Measurements from ENCODE around the gene WDR45B. TPM values are rescaled to one million over a fixed set of nuclear protein-coding genes. Genes with fewer than 3 reads are reported as not detected.

The WDR45B gene
- total RNA-seq, 1 experiment from 2014 or later, result 110 TPM

GRCh38 chr17:82665891-82666290 lies 17.6 kb upstream of the WDR45B start:
- Histone ChIP-seq H3K9ac (ENCODE audit: extremely low read depth, insufficient read length, low read length) (no peak overlapping the region), H3T11ph (ENCODE audit: low read length) (no peak overlapping the region), H3K4me1 (ENCODE audit: insufficient read depth, low read length) (no peaks in the 10 kb centered on the region; the same call in 1 of the 2 replicates), H3K79me2 (ENCODE audit: insufficient read depth, low read length) (no peaks in the 10 kb centered on the region), H3K27ac (ENCODE audit: insufficient read length, low read depth, low read length) (no peak overlapping the region), H3K23me2 (ENCODE audit: insufficient read length, low read depth, low read length, poor library complexity, severe bottlenecking) (no peaks in the 10 kb centered on the region), H2AK5ac (ENCODE audit: insufficient read length, low read length) (no peak overlapping the region), H3K79me1 (ENCODE audit: insufficient read depth, low read depth, low read length, poor library complexity, severe bottlenecking) (no peaks in the 10 kb centered on the region), H4K5ac (ENCODE audit: insufficient read length, low read depth, low read length) (no peak overlapping the region), H3K23ac (ENCODE audit: insufficient read length, low read depth, low read length) (no peak overlapping the region), H3K56ac (ENCODE audit: insufficient read length, low read depth, low read length) (no peak overlapping the region), H3K14ac (ENCODE audit: insufficient read depth, low read length) (no peak overlapping the region), H4K91ac (ENCODE audit: insufficient read length, low read depth, low read length) (no peak overlapping the region), H4K8ac (replicated peaks; ENCODE audit: insufficient read length, low read depth, low read length) (no peak overlapping the region), H2BK12ac (ENCODE audit: insufficient read length, low read depth, low read length) (no peak overlapping the region), H2BK120ac (ENCODE audit: low read depth, low read length, poor library complexity, severe bottlenecking) (no peak overlapping the region), H3K27me3 (ENCODE audit: insufficient read depth, low read length) (no peaks in the 10 kb centered on the region), H3K18ac (ENCODE audit: insufficient read length, low read depth, low read length) (no peak overlapping the region), H2BK20ac (ENCODE audit: low read depth, low read length, poor library complexity, severe bottlenecking) (no peak overlapping the region), H3K9me3 (ENCODE audit: control insufficient read depth, low read depth, low read length) (no peaks in the 10 kb centered on the region), H2BK5ac (ENCODE audit: insufficient read length, low read length) (no peak overlapping the region), H2AFZ (ENCODE audit: low read length) (no peak overlapping the region), H3K4me2 (ENCODE audit: insufficient read depth, insufficient read length, low read length) (no peak overlapping the region), H3K4ac (ENCODE audit: low read depth, low read length) (no peak overlapping the region), H4K20me1 (ENCODE audit: control insufficient read depth, insufficient read depth, insufficient read length) (no peaks in the 10 kb centered on the region), H2BK15ac (ENCODE audit: low read depth, low read length) (no peak overlapping the region)
- no peak for TF ChIP-seq CTCF (conservative IDR thresholded peaks at IDR 0.05)
- H3K4me3 Mint-ChIP-seq, result no peak overlapping the region
- DNase-seq, result no peak
- H3K9me3 Mint-ChIP-seq, result no peaks in the 10 kb centered on the region
- peaks cover 4% of the 10 kb centered on the region for H3K27me3 Mint-ChIP-seq (ENCODE audit: low read depth)
- no peaks in the 10 kb centered on the region; a peak in 1 of 7 replicates for H3K36me3 Mint-ChIP-seq (ENCODE audit: insufficient read depth in 1 of 3, low read depth in 3 of 3)
- H3K27ac Mint-ChIP-seq, result no peak overlapping the region; a peak in 1 of 7 replicates
- peaks cover 6 to 14% of the 10 kb centered on the region in 2 experiments for H3K4me1 Mint-ChIP-seq
- whole genome bisulfite sequencing (ENCODE audit: extremely low coverage, insufficient read length, low lambda C conversion rate), result no CpG with 5 or more reads among the region's 6 CpGs
